Rectal smooth muscle tissue (tissue), 1 donor: ENCODE results near the gene ATP13A1.

Source experiments
- H3K27ac ChIP-seq: one replicate; pipeline ENCODE4 v1.7.0; 2013; ENCODE audit warnings: low read depth, low read length, inconsistent platforms
- H3K27me3 ChIP-seq: one replicate; pipeline ENCODE4 v1.7.0; 2013; ENCODE audit warnings: low read length; ENCODE audit not compliant: control insufficient read depth, insufficient read depth
- H3K36me3 ChIP-seq: one replicate; pipeline ENCODE4 v1.7.0; 2013; ENCODE audit warnings: low read length; ENCODE audit not compliant: control insufficient read depth, insufficient read depth
- H3K4me1 ChIP-seq: one replicate; pipeline ENCODE4 v1.7.0; 2013; ENCODE audit warnings: low read length; ENCODE audit not compliant: control insufficient read depth, insufficient read depth
- H3K4me3 ChIP-seq: one replicate; pipeline ENCODE4 v1.7.0; 2013; ENCODE audit warnings: low read length
- H3K9ac ChIP-seq: one replicate; pipeline ENCODE4 v1.7.0; 2013; ENCODE audit warnings: low read length

ATP13A1 gene

DNA sequence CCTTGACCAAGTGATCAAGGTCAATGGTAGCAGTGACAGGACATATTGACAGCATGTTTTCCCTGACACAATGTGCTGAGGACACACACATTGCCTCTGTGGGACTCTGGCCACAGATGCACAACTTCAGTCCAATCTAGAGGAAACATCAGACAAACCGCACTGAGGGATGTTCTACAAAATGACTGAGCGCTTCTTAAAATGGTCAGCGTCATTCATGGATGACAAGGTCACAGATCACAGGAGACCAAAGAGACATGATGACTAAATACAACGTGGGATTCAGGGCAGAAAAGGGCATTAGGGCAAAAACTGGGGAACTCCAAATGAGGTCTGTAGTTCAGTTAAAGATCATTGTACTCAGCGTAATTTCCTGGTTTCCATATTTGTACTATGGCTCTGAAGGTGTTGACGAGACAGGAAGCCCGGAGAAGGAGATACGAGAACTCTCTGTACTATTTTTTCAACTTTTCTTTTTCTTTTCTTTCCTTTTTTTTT is 65.6 kb downstream of the ATP13A1 start:
- no peak overlapping the region for H3K9ac ChIP-seq
- H3K27me3 ChIP-seq, result no peaks in the 10 kb centered on the region
- H3K4me3 ChIP-seq, result no peak overlapping the region
- H3K4me1 ChIP-seq, result no peaks in the 10 kb centered on the region
- H3K27ac ChIP-seq, result no peak overlapping the region
- no peaks in the 10 kb centered on the region for H3K36me3 ChIP-seq
